HG03457 (cell line): ENCODE measurements around the gene GNG7.
"Not testable (repeated sequence)": the region's sequence is repeated elsewhere in the genome, so short reads cannot be mapped to it uniquely, and the experiment has no call there.

Experiments
- ATAC-seq: cut with Tn5 transposase; IDR thresholded peaks from one replicate; pipeline ENCODE4 v1.9.1; 2021; ENCODE audit warnings: moderate number of reproducible peaks; ENCODE audit not compliant: unreplicated experiment

The GNG7 gene

GRCh38 chr19:2579678-2580280 is 122.7 kb downstream of the GNG7 start:
- ATAC-seq: no peak

GRCh38 chr19:2578901-2579677 is 123.4 kb downstream of the GNG7 start:
- no peak for ATAC-seq

- no peak for ATAC-seq
Observed at GRCh38 chr19:2578391-2578890, 124.1 kb downstream of the GNG7 start.

- no peak for ATAC-seq
Observed at GRCh38 chr19:2577722-2578335, 124.7 kb downstream of the GNG7 start.

GRCh38 chr19:2575734-2576481 is 126.6 kb downstream of the GNG7 start:
- no peak for ATAC-seq

- ATAC-seq: no peak
Observed at GRCh38 chr19:2574971-2575630, 127.4 kb downstream of the GNG7 start.

GRCh38 chr19:2574478-2574931 is 128.0 kb downstream of the GNG7 start:
- ATAC-seq: no peak

GRCh38 chr19:2573916-2574315 is 128.6 kb downstream of the GNG7 start:
- ATAC-seq: no peak

GRCh38 chr19:2572152-2572551 is 130.3 kb downstream of the GNG7 start:
- not testable (repeated sequence) for ATAC-seq

GRCh38 chr19:2569596-2570465 is 132.7 kb downstream of the GNG7 start:
- no peak for ATAC-seq

GRCh38 chr19:2567996-2568395 is 134.5 kb downstream of the GNG7 start:
- ATAC-seq: no peak

- ATAC-seq: no peak
Observed at GRCh38 chr19:2567580-2567979, 134.9 kb downstream of the GNG7 start.

- not testable (repeated sequence) for ATAC-seq
Observed at GRCh38 chr19:2563546-2563945, 138.9 kb downstream of the GNG7 start.

- ATAC-seq: peak; percentile 60
Observed at GRCh38 chr19:2561895-2562294, 140.6 kb downstream of the GNG7 start.

GRCh38 chr19:2561221-2561620 is 141.3 kb downstream of the GNG7 start:
- no peak for ATAC-seq

- no peak for ATAC-seq
Observed at GRCh38 chr19:2560369-2560768, 142.1 kb downstream of the GNG7 start.

GRCh38 chr19:2558543-2558942 is 144.0 kb downstream of the GNG7 start:
- ATAC-seq: no peak

- ATAC-seq: not testable (repeated sequence)
Observed at GRCh38 chr19:2558131-2558530, 144.4 kb downstream of the GNG7 start.

- ATAC-seq: no peak
Observed at GRCh38 chr19:2557093-2557440, 145.4 kb downstream of the GNG7 start.
